MG63 (cell line): ENCODE data around the gene HOXA5. TPM values are rescaled to one million over a fixed set of nuclear protein-coding genes. Genes with fewer than 3 reads are reported as not detected.

Experiments
- DNase-seq: peaks from one replicate; pipeline ENCODE4 v3.0.0-alpha.2; 2020
- H3K27me3 ChIP-seq: fragments of 250-450 bp; sonication (Bioruptor Pico); 2 replicates; pipeline ENCODE4 v1.5.1; 2020; ENCODE audit warnings: mild to moderate bottlenecking, moderate library complexity
- H3K36me3 ChIP-seq: fragments of 250-450 bp; sonication (Bioruptor Pico); 2 replicates; pipeline ENCODE4 v1.5.1; 2020; ENCODE audit warnings: mild to moderate bottlenecking, moderate library complexity
- H3K4me3 ChIP-seq: fragments of 250-450 bp; sonication (Bioruptor Pico); 2 replicates; pipeline ENCODE4 v1.5.1; 2020; ENCODE audit warnings: mild to moderate bottlenecking, moderate library complexity
- H3K9me3 ChIP-seq: fragments of 250-450 bp; sonication (Bioruptor Pico); 2 replicates; pipeline ENCODE4 v1.5.1; 2020; ENCODE audit warnings: mild to moderate bottlenecking, moderate library complexity
- total RNA-seq: library from RNA; depleted of rRNA; stranded (reverse); fragments of >200 nt; shearing (Covaris generic); gene quantifications from 2 replicates; pipeline ENCODE4 v1.2.3, GENCODE V29; 2014; ENCODE audit warnings: low replicate concordance

The HOXA5 gene
- total RNA-seq, 1 experiment from 2014 or later: 1.7 TPM

GRCh38 chr7:27124902-27125689 lies 18.4 kb downstream of the HOXA5 start:
- DNase-seq: no peak
- no peaks in the 10 kb centered on the region for H3K9me3 ChIP-seq
- H3K27me3 ChIP-seq: no peaks in the 10 kb centered on the region
- H3K4me3 ChIP-seq: no peak overlapping the region
- H3K36me3 ChIP-seq: peaks cover 10% of the 10 kb centered on the region; the same call in 1 of the 2 replicates

DNA sequence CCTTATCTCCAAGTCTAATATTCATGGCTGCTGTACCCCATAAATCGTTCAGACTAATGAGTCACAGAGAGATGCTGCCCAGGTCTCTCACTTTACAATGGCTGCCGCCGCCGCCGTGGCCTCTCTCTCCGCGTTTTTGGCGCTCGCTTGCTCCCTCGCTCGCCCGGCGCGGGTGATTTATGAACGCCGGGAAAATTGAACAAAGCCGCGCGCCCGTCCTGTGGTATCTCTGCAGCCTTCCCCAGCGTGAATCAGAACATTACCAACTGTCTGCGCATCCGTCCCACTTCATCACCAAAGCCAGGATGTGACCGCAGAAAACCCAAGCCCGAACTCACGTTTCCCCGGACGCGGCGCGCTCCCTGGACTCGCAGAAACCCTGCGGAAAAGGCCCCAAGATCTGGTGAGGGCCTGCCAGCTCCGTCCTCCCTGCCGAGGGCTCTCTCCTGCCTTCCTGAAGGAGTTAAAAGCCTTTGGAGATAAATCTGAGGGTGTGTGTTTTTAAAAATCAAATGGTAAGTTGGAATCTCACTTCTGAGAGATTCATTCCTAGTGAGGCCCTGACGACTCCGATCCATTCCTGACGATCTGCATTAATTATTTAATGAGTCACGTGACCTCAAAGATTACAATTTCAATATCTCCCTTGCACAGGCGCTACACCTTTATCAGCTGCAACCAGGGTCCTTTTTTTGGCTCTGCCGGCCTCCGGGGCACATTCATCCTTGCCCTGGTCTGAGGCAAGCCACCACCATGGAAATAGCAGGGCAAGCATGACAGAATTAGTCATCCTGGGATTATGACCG lies 19.2 kb downstream of the HOXA5 start:
- DNase-seq: no peak
- peaks cover 9% of the 10 kb centered on the region; the same call in 1 of the 2 replicates for H3K36me3 ChIP-seq
- H3K4me3 ChIP-seq: no peak overlapping the region
- no peaks in the 10 kb centered on the region for H3K27me3 ChIP-seq
- no peaks in the 10 kb centered on the region for H3K9me3 ChIP-seq

DNA sequence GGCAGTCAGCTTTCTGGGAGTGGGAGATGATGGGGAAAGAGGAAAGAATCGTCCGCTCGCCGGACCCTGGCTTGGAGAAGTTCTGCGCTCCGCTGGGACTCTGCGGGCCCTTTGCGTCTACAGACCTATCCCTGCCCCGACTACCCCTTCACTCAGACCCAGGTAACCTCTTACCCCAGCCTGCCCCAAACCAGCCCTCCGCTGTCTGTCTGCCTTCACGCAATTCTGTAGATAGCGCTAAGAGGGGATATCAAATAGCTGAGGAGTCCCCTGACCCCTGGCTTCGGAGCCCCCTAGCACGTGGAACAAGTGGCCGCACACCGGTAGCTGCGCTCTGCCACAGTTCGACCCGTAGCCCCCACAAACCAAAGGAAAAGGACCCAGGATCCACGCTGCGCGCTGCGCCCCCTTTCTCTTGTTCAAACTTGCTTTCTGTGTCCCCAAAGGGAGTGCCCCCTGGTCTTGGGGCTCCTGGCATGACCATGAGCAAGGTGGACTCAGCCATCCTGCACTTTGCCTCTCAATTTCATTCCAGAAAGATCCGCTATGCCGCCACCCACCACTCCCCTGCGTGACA lies 19.9 kb downstream of the HOXA5 start:
- H3K36me3 ChIP-seq: peaks cover 2% of the 10 kb centered on the region; the same call in 1 of the 2 replicates
- no peaks in the 10 kb centered on the region for H3K27me3 ChIP-seq
- H3K4me3 ChIP-seq: no peak overlapping the region
- DNase-seq: no peak
- H3K9me3 ChIP-seq: no peaks in the 10 kb centered on the region

DNA sequence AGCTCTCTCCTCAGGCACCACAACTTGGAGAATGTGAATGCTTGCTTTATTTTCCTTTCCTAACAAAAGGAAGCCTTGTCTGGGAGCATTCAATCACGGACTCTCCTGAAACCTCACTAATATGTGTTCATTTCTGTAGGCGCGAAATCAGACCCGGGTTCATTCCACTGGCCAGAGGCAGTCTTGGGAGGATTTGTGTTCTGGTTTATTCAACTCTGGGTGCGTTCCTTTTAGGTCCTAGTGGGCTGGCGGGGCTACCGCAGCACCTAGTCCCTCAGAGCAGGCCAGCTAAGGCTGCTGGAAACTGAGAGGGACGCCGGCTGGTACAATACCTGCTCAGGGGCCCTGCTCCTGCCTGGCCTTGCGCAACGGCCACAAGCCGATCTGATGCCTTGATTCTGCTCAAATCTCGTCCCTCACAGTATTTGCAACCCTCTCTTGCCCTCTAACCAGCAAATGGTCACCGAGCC lies 20.4 kb downstream of the HOXA5 start:
- no peak for DNase-seq
- no peak overlapping the region for H3K4me3 ChIP-seq
- no peaks in the 10 kb centered on the region for H3K36me3 ChIP-seq
- H3K9me3 ChIP-seq: no peaks in the 10 kb centered on the region
- no peaks in the 10 kb centered on the region for H3K27me3 ChIP-seq

DNA sequence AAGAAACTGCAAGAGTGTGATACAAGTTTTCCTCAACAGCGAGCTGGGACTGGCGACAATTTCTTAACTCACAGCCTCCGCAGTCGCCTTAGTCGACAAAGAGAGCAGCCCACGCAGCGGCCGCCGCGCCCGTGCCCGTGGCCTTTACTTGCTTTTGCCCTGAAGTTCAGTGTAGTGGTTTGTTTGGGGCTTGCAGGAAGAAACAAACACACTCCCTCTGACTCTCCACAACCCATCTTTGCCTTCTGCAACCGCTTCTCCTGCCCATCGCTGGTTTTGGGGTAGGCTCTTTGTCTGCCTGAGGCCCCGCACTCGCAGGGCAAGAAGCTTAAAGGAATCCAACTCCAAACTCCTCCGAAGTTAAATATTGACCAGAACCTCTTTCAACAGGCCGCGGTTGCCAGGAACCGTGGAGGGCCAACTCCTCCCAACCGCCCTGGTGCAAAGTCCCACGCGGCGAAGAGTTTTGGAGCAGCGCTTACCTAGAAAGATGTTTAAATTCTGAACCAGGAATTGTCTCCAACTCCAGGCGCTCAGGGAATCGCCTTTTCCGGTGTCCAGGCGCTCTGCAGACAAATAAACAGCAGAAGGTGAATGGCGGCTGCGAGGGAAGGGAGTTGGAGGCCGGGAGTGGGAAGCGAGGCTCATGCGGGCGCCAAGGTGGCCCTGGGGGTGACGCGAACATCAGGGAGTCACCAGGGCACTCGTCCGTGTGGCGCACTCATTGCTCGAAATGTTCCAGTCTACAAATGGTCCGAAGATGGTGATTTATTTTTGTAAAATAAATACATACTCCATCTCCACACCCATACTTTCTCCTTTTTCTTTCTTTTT lies 21.2 kb downstream of the HOXA5 start:
- no peaks in the 10 kb centered on the region for H3K9me3 ChIP-seq
- H3K36me3 ChIP-seq: no peaks in the 10 kb centered on the region
- DNase-seq: no peak
- no peak overlapping the region for H3K4me3 ChIP-seq
- H3K27me3 ChIP-seq: no peaks in the 10 kb centered on the region

DNA sequence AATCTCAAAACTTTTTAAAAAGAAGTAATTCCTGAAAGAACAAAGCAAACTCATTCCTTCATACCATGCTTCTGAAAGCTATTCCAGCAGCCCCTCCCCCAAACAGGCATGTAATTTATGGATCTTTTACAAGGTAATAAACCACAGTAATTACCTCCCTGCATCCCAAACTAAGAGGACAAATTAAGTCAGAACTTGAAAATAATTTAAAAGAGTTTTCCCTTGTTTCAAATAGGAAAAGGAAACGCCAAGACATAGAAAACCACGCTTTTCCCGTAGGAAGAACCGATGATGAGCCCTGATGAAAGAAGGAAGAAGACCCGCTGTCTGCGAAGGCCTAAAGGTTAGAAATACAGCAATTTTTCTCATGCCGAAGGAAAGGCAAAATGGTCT lies 21.8 kb downstream of the HOXA5 start:
- Histone ChIP-seq H3K4me3 (no peak overlapping the region), H3K36me3 (no peaks in the 10 kb centered on the region), H3K9me3 (no peaks in the 10 kb centered on the region), H3K27me3 (no peaks in the 10 kb centered on the region)
- DNase-seq: no peak

DNA sequence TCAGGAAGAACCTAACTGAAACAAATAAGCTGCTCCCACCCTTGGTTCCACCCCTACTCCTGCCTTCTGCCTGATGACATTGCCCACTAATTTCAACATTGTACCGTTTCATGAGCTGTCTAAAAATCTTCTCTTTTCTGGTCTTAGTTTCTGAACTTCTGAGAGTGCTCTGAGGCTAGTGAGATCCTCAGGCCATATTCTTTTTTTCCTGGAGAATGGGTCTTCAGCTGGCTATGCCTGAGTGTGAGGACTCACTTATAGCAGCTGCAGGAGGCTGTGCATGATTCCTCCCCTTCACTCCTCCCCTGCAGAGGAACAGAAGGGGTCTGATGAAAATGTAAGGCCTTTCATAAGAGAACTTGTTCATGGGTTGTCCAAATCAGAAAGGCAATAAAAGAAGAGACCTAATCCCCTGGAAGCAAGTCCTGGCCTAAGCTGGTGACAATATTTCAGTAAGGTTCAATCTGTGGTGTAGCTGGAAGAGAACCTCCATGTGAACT lies 24.0 kb downstream of the HOXA5 start:
- Histone ChIP-seq H3K9me3 (no peaks in the 10 kb centered on the region), H3K36me3 (no peaks in the 10 kb centered on the region), H3K27me3 (no peaks in the 10 kb centered on the region), H3K4me3 (no peak overlapping the region)
- DNase-seq: no peak

GRCh38 chr7:27118580-27118979 lies 24.9 kb downstream of the HOXA5 start:
- DNase-seq: no peak
- no peaks in the 10 kb centered on the region for H3K36me3 ChIP-seq
- H3K9me3 ChIP-seq: no peaks in the 10 kb centered on the region
- no peaks in the 10 kb centered on the region for H3K27me3 ChIP-seq
- H3K4me3 ChIP-seq: no peak overlapping the region

- H3K9me3 ChIP-seq: no peaks in the 10 kb centered on the region
- no peak for DNase-seq
- H3K36me3 ChIP-seq: no peaks in the 10 kb centered on the region
- no peak overlapping the region for H3K4me3 ChIP-seq
- H3K27me3 ChIP-seq: no peaks in the 10 kb centered on the region
Measured at GRCh38 chr7:27117887-27118491, 25.5 kb downstream of the HOXA5 start.

DNA sequence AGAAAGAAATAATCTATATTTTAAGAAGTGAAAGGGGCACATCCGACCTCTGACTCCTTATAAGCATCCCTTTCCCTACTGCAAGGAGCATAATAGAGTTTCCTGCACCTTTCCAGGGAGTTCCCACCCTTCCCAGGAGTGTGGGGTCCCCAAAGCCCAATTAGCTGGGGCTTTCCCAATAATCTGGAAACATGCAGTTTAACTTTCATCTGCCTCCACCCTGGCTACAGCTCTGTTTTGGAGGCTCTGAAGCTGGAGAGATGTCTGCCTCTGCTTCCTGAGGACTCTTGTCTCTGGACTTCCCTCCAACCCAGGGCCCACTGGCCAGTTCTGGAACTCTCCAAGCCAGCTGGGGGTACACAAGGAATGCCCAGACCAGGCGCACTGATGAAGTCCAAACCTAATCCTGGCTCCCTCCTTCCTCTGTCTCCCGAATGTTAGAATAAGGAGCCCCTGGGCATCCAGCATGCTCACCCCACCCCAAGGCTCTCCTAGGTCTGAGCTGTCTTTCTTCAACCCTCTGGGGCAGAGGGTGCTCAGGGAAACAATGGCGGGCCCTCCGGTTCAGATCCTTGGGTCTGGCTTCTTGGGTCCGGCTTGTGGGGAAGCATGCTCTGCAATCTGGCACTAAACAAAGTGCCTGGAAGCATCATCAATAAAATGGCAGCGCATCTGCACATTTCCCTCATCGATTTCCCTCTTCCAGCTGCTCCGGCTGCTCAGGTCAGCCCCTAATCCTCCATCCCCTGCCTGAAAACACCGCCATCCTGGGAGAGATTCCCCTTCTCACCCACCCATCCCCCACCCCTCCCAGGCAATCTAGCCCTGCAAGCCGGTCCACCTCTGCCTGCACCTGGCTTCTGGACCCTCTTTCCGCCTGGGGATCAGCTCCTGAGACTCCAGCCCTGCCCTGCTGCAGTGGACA lies 26.3 kb downstream of the HOXA5 start:
- no peaks in the 10 kb centered on the region for H3K27me3 ChIP-seq
- H3K9me3 ChIP-seq: no peaks in the 10 kb centered on the region
- no peak overlapping the region for H3K4me3 ChIP-seq
- no peaks in the 10 kb centered on the region for H3K36me3 ChIP-seq
- DNase-seq: no peak

- Histone ChIP-seq H3K9me3 (no peaks in the 10 kb centered on the region), H3K27me3 (no peaks in the 10 kb centered on the region), H3K36me3 (no peaks in the 10 kb centered on the region), H3K4me3 (no peak overlapping the region)
- DNase-seq: no peak
Measured at GRCh38 chr7:27116031-27116961, 27.2 kb downstream of the HOXA5 start.

DNA sequence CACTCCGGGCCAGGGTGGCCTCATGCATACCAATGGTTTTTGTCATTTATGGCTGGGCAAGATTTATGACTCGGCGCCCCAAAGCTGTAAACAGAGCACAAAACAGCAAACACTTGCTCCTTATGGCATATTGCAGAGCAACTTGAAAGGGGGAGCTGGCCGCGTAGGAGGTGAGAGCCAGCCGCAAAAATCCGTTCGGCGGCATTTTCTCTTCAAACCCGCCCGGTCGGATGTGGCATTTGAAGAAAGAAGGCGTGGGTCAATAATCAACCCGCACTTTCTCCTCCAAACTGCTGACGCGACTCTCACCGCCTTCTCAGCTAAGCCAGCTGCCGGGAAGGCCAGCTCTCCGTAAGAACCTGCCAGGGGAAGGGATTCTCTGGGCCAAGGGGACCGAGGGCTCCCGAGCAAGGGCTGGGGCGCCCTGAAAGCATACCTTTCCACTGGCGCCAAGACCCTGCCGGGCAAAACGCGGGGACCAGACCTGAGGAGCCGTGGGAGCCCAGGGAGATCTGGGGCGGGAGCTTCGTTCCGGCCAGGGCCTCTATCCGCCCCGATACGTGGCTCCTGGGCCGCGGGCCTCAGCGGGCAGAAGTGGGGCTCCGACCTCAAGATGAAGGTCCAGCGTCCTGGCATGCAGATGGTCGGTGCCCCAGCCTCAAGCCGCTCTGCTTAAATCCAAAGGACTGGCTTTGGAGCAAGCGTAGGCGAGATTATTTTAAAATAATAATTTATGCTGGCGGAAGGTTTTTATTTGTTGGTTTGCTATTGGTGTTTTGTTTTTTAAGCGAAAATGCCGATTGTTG lies 28.1 kb downstream of the HOXA5 start:
- Histone ChIP-seq H3K4me3 (no peak overlapping the region), H3K27me3 (no peaks in the 10 kb centered on the region), H3K9me3 (no peaks in the 10 kb centered on the region), H3K36me3 (no peaks in the 10 kb centered on the region)
- DNase-seq: no peak

DNA sequence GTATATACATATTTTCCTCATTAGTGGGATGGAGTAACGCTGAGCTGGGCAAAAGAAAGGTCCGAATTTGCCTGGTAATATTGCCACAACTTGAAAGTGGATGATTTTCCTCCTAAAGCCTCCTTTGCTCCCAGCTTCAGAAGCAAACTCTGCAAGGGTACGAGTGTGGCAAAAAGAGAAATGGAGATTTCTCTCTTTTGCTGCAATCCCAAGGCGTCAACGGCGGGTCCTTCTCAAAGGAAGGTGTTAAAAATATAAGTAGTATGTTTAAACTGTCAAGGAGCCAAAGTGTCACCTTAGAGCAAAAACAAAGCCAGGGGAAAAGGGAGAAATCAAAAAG lies 28.6 kb downstream of the HOXA5 start:
- Histone ChIP-seq H3K4me3 (no peak overlapping the region), H3K27me3 (no peaks in the 10 kb centered on the region), H3K36me3 (no peaks in the 10 kb centered on the region), H3K9me3 (no peaks in the 10 kb centered on the region)
- no peak for DNase-seq
